Ureter (tissue), 1 donor: Measurements from ENCODE around the gene AVEN. TPM values are rescaled to one million over a fixed set of nuclear protein-coding genes. Genes with fewer than 3 reads are reported as not detected.
"Not testable (repeated sequence)": the region's sequence is repeated elsewhere in the genome, so short reads cannot be mapped to it uniquely, and the experiment has no call there.

ENCODE experiments used
- DNase-seq: peaks from one replicate; pipeline ENCODE4 v3.0.0-alpha.2; 2020; ENCODE audit warnings: low spot score
- total RNA-seq: library from RNA; stranded (reverse); gene quantifications from one replicate; pipeline ENCODE4 v1.2.4, GENCODE V29; 2023
- donor health status: DM: yes; HTN: yes; CAD: no.

The AVEN gene
- total RNA-seq, 1 donor from 2014 or later, result 12.4 TPM

DNA sequence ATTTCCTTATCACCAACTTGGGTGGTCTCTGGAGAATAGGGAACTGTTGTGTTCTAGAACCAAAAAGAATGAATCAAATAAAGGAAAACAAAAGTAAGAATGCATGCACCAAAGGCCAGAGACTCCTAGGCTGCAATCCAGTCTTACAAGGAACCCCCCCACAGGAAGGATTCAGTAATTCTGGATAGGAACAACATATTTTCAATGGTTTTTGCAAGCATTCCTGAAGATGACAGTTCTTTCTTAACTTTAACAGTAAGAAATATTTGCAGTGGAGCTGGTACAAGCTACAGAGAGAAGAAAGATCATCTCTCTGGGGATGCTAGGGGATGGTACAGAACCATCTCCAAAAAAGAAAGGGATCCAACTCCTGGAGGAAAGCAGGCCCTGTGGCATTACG, 186.9 kb downstream of the AVEN start:
- no peak for DNase-seq

DNA sequence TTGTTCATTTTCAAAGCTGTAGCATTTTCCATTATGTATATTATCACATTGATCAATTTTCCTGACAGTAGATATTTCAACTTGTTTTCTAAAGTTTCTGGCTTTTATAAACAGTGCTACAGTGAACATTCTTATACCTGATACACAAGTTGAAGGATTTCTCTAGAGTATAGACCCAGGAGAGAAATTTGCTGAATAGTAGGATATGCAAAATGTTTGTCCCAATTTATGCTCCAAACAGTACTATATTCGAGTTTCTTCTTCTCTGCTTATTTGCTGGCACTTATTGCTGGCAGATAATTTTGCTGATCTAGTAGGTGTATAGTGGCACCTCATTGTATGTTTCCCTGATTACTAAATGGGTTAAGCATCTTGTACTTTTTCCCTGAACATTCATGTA, 187.9 kb downstream of the AVEN start:
- no peak for DNase-seq

DNA sequence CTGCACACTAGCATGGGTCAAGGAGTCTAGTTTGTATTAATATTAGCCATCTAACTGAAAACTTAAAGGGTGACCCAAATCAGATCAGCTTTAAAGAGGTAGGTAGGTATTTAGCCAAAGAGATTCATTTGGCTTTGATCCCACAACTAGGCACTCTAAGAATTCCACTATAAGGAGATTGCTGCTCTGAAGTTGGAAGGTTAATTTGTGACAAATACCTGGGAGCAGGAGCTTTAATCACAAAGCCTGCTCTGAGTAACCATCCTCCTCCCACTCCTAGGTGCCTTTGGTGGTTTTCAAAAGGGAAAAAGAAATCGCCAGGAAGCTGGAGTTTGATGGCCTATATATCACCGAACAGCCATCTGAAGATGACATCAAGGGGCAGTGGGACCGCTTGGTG, 191.0 kb downstream of the AVEN start:
- no peak for DNase-seq

DNA sequence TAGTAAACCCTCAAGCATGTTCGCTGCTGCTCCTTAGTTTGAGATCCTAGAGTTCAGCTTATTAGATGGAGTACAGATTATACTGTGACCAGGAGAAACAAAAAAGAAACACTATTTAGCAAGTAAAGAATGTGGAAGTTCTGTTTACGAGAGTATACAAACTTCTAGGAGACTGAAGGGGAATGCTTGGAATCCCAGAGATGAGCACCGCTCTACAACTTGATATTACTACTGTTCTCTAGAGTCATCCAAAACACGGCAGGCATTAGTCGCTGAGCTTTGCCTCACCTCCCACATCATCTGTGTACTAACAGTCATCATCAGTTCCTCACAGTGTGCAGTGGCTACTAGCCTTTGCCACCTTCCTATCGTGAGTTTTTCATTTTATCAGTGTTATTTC, 192.1 kb downstream of the AVEN start:
- DNase-seq, result no peak

DNA sequence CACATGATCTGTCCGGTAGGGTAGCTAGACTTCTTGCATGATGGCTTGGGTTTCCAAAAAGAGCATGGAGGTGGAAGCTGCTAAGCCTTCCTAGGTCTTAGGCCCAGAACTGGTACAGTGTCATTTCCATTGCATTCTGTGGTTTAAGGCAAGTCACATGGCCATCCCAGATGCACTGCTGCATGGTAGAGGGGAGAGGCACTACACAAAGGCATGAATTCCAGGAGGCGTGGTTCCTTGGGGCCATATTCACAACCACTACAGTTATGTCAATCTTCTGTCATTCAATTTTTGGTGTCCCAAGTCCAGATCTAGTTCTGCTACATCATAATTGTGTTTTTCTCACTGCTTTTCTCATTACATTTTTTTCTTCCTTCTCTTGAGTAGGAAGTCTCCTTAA, 192.9 kb downstream of the AVEN start:
- DNase-seq, result no peak

DNA sequence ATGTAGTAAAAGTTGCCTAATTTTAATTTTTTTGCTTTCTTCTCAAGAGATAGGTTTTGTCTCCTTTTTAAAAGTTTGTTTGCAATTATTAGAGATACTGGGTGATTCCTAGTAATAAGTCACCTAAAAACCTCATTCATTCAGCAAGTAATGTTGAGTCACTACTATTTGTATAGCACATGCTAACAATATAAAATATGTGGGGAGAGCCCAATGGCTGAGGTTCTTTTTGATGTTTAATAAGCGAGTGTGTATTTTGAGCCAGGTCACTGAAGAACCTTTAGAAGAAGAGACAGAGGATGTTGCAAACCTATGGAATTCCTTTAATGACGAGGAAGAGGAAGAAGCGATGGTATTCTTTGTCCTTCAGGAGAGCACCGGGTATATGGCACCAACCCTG, 194.4 kb downstream of the AVEN start:
- no peak for DNase-seq

DNA sequence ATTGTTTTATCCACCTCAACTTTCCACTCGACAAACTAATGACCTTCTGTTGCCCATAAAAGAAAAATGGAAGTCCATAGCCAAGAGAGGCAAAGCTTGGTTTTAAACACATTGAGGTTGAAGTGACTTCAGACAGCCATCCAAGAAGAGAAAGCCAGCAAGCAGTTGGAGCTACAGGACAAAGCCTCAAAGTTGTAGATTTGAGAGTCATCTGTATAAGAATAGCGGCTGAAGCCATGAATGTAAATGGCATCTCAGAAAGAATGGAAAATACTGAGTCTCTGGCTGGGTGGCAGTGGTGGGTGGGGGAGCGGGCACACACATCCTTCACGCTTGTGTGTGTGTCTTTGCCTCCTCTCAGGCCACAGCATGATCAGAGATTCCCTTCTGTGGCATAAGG, 194.8 kb downstream of the AVEN start:
- DNase-seq, result no peak

DNA sequence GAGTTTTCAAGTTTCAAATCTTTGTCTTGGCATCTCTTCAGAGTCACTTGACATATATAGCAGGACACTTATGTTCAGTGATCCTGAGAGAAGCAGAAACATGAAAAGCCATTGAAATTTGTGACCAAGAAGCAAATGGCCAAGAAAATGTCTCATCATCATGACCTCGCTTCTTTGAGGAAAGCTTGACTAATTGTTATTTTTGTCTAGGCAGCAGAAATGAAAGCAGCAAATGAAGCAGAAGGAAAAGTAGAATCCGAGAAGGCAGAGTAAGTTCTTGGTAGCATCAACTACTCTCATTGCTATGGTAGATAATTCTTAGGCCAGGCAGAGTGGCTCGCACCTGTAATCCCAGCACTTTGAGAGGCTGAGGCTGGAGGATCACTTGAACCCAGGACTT, 198.4 kb downstream of the AVEN start:
- DNase-seq, result no peak

DNA sequence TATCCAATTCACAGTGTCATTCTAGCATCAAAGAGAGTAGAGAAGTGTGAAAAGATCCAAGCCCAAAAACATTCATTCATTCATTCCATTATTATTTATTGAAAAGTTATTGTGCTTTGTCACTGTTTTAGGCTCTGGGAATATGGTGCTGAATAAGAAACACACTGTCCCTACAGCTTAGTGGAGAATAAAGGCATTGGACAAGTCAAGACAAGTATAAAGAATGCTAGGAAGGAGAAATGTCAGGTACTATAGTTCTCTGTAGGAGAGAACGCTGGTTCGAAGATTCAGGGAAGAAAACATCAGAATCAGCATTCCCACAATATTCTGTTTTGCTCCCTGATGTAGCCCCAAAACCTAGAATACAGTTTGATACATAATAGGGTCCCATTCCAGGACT, 199.5 kb downstream of the AVEN start:
- no peak for DNase-seq

DNA sequence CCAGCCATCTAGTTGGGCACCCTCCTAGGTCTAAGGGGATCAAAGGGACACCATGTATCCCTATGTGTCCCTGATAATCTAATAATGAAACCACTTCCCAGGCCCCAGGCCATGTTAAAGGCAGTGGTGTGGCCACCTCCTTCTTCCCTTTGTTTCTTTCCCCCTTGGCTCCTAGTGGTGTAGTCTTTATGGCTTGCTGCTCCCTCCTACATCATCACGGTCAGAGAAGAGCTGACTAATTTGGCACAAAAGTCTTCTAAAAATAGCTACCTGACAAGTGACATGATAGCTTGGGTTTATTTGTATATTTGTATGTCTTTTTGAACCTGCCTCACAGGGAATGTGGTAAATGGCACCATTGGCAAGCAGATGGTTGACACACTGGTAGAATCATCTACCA, 201.7 kb downstream of the AVEN start:
- DNase-seq, result no peak

DNA sequence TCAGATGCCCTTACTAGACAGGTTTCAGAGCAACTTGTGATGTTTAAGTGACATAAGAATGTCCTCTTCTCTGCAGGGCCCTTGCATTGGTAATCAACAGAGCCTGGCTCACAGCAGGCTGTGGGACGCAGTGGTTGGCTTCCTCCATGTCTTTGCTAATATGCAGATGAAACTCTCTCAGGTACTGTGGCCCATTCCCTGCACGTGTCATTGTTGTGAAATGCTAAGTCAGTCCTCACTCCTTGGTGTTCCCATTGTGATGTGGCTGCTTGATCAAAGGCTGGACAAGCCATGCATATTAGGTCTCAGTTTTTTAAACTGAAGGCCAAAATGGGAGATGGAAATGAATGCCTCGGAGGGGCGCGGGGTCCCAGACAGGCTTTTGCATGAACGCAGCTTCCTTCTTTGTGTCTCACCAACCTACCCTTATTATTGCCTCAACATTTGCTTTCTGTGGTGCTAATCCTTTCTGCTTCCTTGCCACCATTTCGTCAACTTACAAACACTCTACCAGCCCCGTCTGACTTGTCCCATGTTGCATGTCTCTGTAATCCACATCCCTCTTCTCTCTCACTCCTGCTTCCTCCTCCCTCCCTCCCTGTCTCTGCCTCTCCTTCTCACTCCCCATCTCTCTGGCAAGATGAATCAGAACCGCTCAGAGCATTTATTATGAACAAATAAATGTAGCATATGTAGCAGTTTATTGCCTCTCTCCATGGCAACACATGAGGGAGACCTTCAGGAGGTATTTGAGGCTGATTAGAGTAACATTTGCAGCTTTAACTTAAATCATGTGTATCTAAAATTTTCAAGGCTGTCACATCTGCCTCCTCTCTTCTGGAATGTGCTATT, 203.9 kb downstream of the AVEN start:
- no peak for DNase-seq

DNA sequence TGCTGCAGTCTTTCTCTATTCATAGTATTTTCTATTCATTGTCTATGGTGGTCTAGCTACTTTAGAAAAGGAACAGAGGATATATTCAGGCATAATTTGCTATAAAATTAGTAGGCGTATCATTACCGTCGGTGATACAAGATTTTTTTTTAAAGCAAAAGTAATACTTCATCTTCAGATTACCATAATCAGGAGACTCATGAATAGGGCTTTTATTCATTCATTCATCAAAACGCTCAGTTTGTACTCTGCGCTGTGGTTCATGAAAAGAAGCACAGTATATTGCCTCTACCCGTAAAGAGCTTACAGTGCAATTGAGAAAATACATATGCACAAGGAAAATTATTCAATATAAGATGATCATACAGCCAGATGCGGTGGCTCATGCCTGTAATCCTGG, 207.4 kb downstream of the AVEN start:
- DNase-seq, result no peak

DNA sequence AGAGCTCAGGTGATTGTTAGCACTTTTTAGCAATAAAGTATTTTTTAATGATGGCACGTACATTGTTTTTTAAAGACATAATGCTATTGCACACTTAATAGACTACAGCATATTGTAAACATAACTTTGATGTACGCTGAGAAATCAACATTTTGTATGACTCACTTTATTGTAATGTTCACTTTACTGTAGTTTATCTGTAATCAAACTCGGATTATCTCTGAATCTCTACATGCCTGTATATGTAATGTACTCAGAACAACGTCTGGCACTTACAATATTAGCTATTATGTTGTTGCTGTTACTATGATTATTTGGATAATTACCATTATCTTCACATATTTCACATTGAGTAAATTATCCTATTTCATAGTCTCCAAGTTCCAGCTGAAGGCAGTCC, 208.7 kb downstream of the AVEN start:
- DNase-seq, result no peak

DNA sequence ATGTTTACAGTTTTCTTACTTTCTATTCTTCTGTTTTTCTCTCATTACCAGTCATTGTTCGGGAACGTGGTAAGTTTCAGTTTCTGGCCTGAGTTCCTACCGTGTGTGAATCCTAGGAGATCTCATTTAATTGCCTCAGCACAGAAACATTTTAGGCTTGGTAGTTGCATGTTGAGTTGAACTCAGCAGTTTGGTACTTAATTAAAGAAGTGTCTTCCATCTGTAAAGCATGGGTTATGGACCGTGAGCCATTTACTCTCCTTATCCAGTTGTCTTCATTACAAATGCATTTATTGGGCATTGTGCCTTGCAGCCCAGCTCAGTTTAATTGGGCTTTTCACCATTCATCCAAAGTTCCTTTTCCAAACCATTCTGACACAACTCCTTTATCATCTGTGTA, 212.8 kb downstream of the AVEN start:
- no peak for DNase-seq

DNA sequence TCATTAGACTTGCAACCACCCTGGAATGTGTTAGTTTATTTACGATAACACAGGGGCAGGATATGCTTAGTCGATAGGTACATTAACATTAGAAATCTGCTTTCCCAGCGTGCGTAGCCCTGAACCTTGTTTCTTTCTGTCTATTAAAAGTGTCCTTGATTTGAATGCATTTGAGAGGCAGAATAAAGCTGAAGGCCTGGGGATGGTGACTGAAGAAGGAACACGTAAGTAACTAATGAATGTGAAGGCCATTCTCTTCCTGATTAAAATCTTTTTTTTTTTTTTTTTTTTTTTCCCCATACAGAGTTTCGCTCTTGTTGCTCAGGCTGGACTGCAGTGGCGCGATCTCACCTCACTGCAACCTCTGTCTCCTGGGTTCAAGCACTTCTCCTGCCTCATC, 213.6 kb downstream of the AVEN start:
- DNase-seq, result no peak

DNA sequence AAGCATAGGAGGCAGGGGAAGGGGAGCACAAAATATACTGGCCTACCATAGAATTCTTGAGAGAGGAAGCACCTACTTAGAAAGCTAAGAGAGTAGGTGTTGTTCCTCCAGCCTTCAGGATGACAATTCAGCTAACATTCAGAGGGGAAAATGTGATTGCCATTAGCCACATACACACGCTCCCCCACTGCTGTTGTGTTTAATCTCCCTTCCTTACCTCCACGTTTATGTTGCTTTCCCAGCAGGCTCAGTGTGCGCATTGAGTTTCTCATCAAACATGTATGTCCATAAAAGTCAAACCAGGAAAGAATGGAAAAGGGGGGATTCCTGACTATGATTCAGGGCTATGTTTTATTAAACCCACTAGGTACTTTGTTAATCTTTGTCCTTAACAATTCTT, 215.9 kb downstream of the AVEN start:
- DNase-seq, result no peak

DNA sequence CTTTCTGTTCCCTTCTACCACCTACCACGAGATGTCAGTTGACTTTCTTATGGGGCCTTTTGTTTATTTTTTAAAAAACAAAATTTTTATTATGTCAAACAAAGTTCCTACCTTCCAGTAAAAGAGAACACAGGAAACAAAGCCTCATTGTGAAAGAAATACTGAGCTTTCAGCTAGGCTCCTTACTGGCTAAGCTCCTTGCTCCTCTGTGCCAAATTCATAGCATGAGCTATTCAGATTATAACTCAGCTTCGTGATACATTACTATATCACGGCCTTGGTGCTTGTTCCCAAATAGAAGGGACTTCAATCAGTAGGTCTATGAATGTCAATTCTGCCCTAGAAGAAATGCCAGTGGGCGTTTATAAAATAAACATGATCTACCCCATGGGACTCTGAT, 216.5 kb downstream of the AVEN start:
- no peak for DNase-seq

DNA sequence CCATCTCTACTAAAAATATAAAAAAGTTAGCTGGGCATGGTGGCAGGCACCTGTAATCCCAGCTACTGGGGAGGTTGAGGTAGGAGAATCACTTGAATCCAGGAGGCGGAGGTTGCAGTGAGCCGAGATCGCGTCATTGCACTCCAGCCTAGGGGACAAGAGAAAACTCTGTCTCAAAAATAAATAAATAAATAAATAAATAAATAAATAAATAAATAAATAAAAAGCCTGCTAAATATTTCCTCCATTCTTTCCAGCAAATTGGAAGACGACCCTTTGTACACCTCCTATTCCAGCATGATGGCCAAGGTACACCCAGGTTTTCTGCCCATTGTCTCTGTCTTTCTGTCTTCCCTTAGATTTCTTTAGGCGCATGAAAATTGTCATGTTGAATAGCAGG, 219.5 kb downstream of the AVEN start:
- not testable (repeated sequence) for DNase-seq

Other genes with a start within 250 kb of the AVEN start
- not detected for gene CHRM5, start 70.7 kb downstream of the AVEN start, total RNA-seq
- 51.6 TPM for gene EMC7, start 62.7 kb upstream of the AVEN start, total RNA-seq
- 1.5 TPM for gene PGBD4, start 62.9 kb upstream of the AVEN start, total RNA-seq
- 63.2 TPM for gene KATNBL1, start 170.9 kb upstream of the AVEN start, total RNA-seq
- 73.8 TPM for gene EMC4, start 185.8 kb upstream of the AVEN start, total RNA-seq